SK-N-SH (cell line): ENCODE measurements around the gene RASSF4. TPM values are rescaled to one million over a fixed set of nuclear protein-coding genes. Genes with fewer than 3 reads are reported as not detected.

Experiments used
- CTCF ChIA-PET: fragments of 300-600, 350-600 bp; formaldehyde crosslinking; extraction: SDS; loops from one replicate; lab custom pipeline; 2021; lab: Yijun Ruan, JAX
- POLR2A ChIA-PET: fragments of 350-600 bp; sonication (Branson Sonifier 250); formaldehyde crosslinking; extraction: SDS; loops from one replicate; lab custom pipeline; 2020; ENCODE audit warnings: antibody characterized with exemption, inconsistent platforms; lab: Yijun Ruan, JAX
- DNase-seq: peaks from one replicate; pipeline ENCODE4 v3.0.0; 2012
- H2AFZ ChIP-seq: fragments of 200-600 bp; sonication (generic); 2 replicates; pipeline ENCODE4 v1.8.1; 2016; ENCODE audit warnings: antibody characterized with exemption, mild to moderate bottlenecking, low read depth
- H3F3A ChIP-seq: fragments of 200-600 bp; sonication (generic); replicated peaks from 2 replicates; pipeline ENCODE3; 2016; ENCODE audit warnings: antibody characterized with exemption, mild to moderate bottlenecking; ENCODE audit not compliant: insufficient read depth
- H3K27ac ChIP-seq, 2 experiments: fragments of 200-500 bp in 1 of 2; fragments of 200-600 bp in 1 of 2; sonication (Bioruptor generic) in 1 of 2; sonication (generic), shearing (Covaris generic) in 1 of 2; 2 replicates each; pipeline versions ENCODE4 v1.5.1 to v1.6.1; 2014 to 2016; ENCODE audit warnings: low read depth in 2 of 2, inconsistent platforms in 1 of 2, low read length in 1 of 2, mild to moderate bottlenecking in 1 of 2, mixed read lengths in 1 of 2
- H3K27me3 ChIP-seq: fragments of 200-600 bp; sonication (generic), shearing (Covaris generic); 2 replicates; pipeline ENCODE4 v1.6.1; 2016; ENCODE audit warnings: mixed run types; ENCODE audit not compliant: insufficient read depth
- H3K36me3 ChIP-seq, 2 experiments: fragments of 200-500 bp in 1 of 2; fragments of 200-600 bp in 1 of 2; sonication (Bioruptor generic) in 1 of 2; sonication (generic) in 1 of 2; replicated peaks in 1 of 2; 2 replicates each; pipeline versions ENCODE3 to v1.5.1; 2014 to 2016; ENCODE audit warnings: low read length in 1 of 2, mild to moderate bottlenecking in 1 of 2; ENCODE audit not compliant: insufficient read depth in 2 of 2, control insufficient read depth in 1 of 2
- H3K4me1 ChIP-seq, 2 experiments: fragments of 200-500 bp in 1 of 2; fragments of 200-600 bp in 1 of 2; sonication (Bioruptor generic) in 1 of 2; sonication (generic), shearing (Covaris generic) in 1 of 2; 2 replicates each; pipeline versions ENCODE4 v1.5.1 to v1.6.1; 2014 to 2016; ENCODE audit warnings: low read depth in 1 of 2, low read length in 1 of 2, mixed run types in 1 of 2; ENCODE audit not compliant: insufficient read depth in 2 of 2, control insufficient read depth in 1 of 2
- H3K4me2 ChIP-seq: fragments of 200-600 bp; sonication (generic), shearing (Covaris generic); 2 replicates; pipeline ENCODE4 v1.6.1; 2017; ENCODE audit warnings: mixed run types
- H3K4me3 ChIP-seq, 2 experiments: fragments of 200-500 bp in 1 of 2; fragments of 200-600 bp in 1 of 2; sonication (Bioruptor generic) in 1 of 2; sonication (generic), shearing (Covaris generic) in 1 of 2; 2 replicates each; pipeline versions ENCODE4 v1.5.1 to v1.8.1; 2014 to 2016; ENCODE audit warnings: low read depth in 2 of 2, inconsistent platforms in 1 of 2, low read length in 1 of 2, mild to moderate bottlenecking in 1 of 2, mixed read lengths in 1 of 2, moderate library complexity in 1 of 2
- H3K79me2 ChIP-seq: fragments of 200-600 bp; sonication (generic); 2 replicates; pipeline ENCODE4 v1.8.1; 2017; ENCODE audit warnings: mild to moderate bottlenecking; ENCODE audit not compliant: insufficient read depth
- H3K9ac ChIP-seq: fragments of 200-600 bp; sonication (generic); 2 replicates; pipeline ENCODE4 v1.6.1; 2017; ENCODE audit warnings: mixed run types
- H3K9me2 ChIP-seq: fragments of 200-600 bp; sonication (generic); 2 replicates; pipeline ENCODE4 v1.6.1; 2017; ENCODE audit warnings: mixed run types
- H3K9me3 ChIP-seq: fragments of 200-600 bp; sonication (generic); 2 replicates; pipeline ENCODE4 v1.6.1; 2017; ENCODE audit warnings: mixed run types, mild to moderate bottlenecking, moderate library complexity
- H4K20me1 ChIP-seq: fragments of 200-600 bp; sonication (generic); 2 replicates; pipeline ENCODE4 v1.6.1; 2017; ENCODE audit warnings: mild to moderate bottlenecking, mixed run types; ENCODE audit not compliant: insufficient read depth
- CHD2 ChIP-seq: fragments of 150-350 bp; IDR thresholded peaks from 2 replicates; pipeline ENCODE4 v1.6.1; 2018; ENCODE audit warnings: low read length; ENCODE audit not compliant: partially characterized antibody
- ELF1 ChIP-seq: IDR thresholded peaks from 2 replicates; pipeline ENCODE4 v1.4.0; 2012
- EP300 ChIP-seq, 2 experiments: IDR thresholded peaks; 2 replicates each; pipeline versions ENCODE4 v1.4.0 to v1.6.1; 2012; ENCODE audit warnings: borderline replicate concordance in 1 of 2, low read depth in 1 of 2, low read length in 1 of 2
- FOSL2 ChIP-seq: IDR thresholded peaks from 2 replicates; pipeline ENCODE4 v1.4.0; 2012; ENCODE audit warnings: low read depth, mild to moderate bottlenecking, moderate library complexity, borderline replicate concordance
- JUND ChIP-seq: IDR thresholded peaks from 2 replicates; pipeline ENCODE4 v1.4.0; 2012
- NRF1 ChIP-seq: IDR thresholded peaks from 2 replicates; pipeline ENCODE4 v1.6.1; 2012; ENCODE audit warnings: low read depth, mild to moderate bottlenecking, low read length
- POLR2AphosphoS5 ChIP-seq: IDR thresholded peaks from 2 replicates; pipeline ENCODE4 v1.6.1; 2012; ENCODE audit warnings: low read depth, low read length
- RAD21 ChIP-seq: IDR thresholded peaks from 2 replicates; pipeline ENCODE4 v1.6.1; 2012; ENCODE audit warnings: mild to moderate bottlenecking, low read length
- RFX5 ChIP-seq: IDR thresholded peaks from 2 replicates; pipeline ENCODE4 v1.6.1; 2012; ENCODE audit warnings: mild to moderate bottlenecking, improper control_type of control experiment, low read length
- RXRA ChIP-seq: IDR thresholded peaks from 2 replicates; pipeline ENCODE4 v1.4.0; 2012; ENCODE audit warnings: low read depth, mild to moderate bottlenecking, borderline replicate concordance
- YY1 ChIP-seq: IDR thresholded peaks from 2 replicates; pipeline ENCODE4 v1.4.0; 2012; ENCODE audit warnings: low read depth, mild to moderate bottlenecking
- WGBS: methylation state at CpG from one replicate; pipeline ENCODE4 v1.1.6; 2017; ENCODE audit warnings: low lambda C conversion rate; 5-methylcytosine and 5-hydroxymethylcytosine counted together
- polyA plus RNA-seq, 3 experiments: library from polyadenylated mRNA; depleted of rRNA; stranded (reverse); fragments of >200 nt; gene quantifications; 2 replicates each; pipeline ENCODE4 v1.2.3, GENCODE V29; 2012
- TF ChIP-seq, protein P1 (sequence below): IDR thresholded peaks from 2 replicates; pipeline ENCODE4 v1.4.0; 2012; ENCODE audit warnings: low read depth
- TF ChIP-seq, protein P2 (sequence below): IDR thresholded peaks from 2 replicates; pipeline ENCODE4 v1.6.1; 2012; ENCODE audit warnings: mild to moderate bottlenecking, low read depth, low read length, moderate library complexity
- TF ChIP-seq, protein P3 (sequence below): IDR thresholded peaks from 2 replicates; pipeline ENCODE4; 2012

The RASSF4 gene
- polyA plus RNA-seq, 1 of the 3 experiments (the other 2 are of a cell fraction) = 11.0 TPM

DNA sequence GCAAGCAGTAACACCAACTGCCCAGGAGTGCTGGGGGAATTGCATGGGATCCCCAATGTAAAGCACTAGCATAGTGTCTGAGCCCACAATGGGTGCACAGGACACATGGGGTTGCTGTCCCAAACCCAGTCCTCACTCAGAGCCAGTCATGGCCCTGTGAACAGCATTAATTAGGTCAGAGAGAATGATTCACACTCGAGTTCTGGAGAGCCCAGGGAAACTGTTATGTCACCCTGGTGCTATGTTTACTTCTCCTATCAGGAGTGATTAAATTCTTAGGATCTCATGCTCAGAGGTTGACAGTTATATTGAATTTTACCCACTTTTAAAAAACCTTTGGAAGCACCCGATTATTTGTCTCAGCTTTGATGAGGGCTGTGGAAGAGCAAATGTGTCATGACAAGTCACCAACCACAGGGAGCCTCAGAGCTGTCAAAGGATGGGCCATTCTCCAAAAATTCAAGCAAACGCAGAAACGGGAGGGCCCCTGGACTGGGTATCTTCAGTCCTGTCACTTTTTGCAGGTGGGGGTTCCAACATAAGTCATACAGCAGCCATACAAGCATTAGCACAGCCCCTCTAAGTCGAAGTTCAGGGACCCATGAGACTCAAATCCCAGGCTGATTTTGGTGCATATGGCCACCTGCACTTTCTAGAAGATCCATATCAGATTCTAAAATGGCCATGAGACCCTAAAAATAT is 1.3 kb upstream of the RASSF4 start:
- Histone ChIP-seq H3K4me1 (peaks cover 10 to 22% of the 10 kb centered on the region in 2 experiments; a peak in 3 of 4 replicates), H3K4me2 (peak overlapping the region; percentile 96), H3F3A (no peaks in the 10 kb centered on the region), H3K27me3 (no peaks in the 10 kb centered on the region), H3K27ac (peak overlapping the region in 1 of 2 experiments; percentile 75; a peak in 2 of 4 replicates), H4K20me1 (no peaks in the 10 kb centered on the region), H2AFZ (no peak overlapping the region), H3K36me3 (peaks cover 0 to 8% of the 10 kb centered on the region in 2 experiments)
- POLR2A ChIA-PET = interaction anchor here (1.3 kb wide), 1 partner anchor 12 kb away, joined by 4 read pairs; no protein-coding TSS in a partner anchor
- 29% methylated on average over 5 of the region's 5 CpGs for WGBS
- no peak for DNase-seq
- CTCF ChIA-PET = interaction anchor here (1.0 to 2.9 kb wide), 2 partner anchors 9 to 26 kb away, joined by 3 to 16 read pairs; no protein-coding TSS in a partner anchor
- TF ChIP-seq NRF1 = no peak
- TF ChIP-seq, protein P1, sequence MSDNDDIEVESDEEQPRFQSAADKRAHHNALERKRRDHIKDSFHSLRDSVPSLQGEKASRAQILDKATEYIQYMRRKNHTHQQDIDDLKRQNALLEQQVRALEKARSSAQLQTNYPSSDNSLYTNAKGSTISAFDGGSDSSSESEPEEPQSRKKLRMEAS = no peak
- 0 out of 2 replicates have a peak, but pooled peaks have one; percentile 19 for TF ChIP-seq FOSL2
- TF ChIP-seq, protein P2, sequence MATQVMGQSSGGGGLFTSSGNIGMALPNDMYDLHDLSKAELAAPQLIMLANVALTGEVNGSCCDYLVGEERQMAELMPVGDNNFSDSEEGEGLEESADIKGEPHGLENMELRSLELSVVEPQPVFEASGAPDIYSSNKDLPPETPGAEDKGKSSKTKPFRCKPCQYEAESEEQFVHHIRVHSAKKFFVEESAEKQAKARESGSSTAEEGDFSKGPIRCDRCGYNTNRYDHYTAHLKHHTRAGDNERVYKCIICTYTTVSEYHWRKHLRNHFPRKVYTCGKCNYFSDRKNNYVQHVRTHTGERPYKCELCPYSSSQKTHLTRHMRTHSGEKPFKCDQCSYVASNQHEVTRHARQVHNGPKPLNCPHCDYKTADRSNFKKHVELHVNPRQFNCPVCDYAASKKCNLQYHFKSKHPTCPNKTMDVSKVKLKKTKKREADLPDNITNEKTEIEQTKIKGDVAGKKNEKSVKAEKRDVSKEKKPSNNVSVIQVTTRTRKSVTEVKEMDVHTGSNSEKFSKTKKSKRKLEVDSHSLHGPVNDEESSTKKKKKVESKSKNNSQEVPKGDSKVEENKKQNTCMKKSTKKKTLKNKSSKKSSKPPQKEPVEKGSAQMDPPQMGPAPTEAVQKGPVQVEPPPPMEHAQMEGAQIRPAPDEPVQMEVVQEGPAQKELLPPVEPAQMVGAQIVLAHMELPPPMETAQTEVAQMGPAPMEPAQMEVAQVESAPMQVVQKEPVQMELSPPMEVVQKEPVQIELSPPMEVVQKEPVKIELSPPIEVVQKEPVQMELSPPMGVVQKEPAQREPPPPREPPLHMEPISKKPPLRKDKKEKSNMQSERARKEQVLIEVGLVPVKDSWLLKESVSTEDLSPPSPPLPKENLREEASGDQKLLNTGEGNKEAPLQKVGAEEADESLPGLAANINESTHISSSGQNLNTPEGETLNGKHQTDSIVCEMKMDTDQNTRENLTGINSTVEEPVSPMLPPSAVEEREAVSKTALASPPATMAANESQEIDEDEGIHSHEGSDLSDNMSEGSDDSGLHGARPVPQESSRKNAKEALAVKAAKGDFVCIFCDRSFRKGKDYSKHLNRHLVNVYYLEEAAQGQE = no peak
- TF ChIP-seq CHD2 = no peak
- TF ChIP-seq ELF1 = no peak
- TF ChIP-seq POLR2AphosphoS5 = no peak
- TF ChIP-seq, protein P3, sequence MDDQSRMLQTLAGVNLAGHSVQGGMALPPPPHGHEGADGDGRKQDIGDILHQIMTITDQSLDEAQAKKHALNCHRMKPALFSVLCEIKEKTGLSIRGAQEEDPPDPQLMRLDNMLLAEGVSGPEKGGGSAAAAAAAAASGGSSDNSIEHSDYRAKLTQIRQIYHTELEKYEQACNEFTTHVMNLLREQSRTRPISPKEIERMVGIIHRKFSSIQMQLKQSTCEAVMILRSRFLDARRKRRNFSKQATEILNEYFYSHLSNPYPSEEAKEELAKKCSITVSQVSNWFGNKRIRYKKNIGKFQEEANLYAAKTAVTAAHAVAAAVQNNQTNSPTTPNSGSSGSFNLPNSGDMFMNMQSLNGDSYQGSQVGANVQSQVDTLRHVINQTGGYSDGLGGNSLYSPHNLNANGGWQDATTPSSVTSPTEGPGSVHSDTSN = 0 out of 2 replicates have a peak, but pooled peaks have one; percentile 9
- TF ChIP-seq EP300 (IDR thresholded peaks at IDR 0.05; ENCODE audit: borderline replicate concordance in 1 of 2, low read depth in 1 of 2, low read length in 1 of 2) = no peak
- no peak for TF ChIP-seq YY1
- no peak for TF ChIP-seq RXRA
- no peak for TF ChIP-seq JUND
- no peak for TF ChIP-seq RAD21
- TF ChIP-seq RFX5 = no peak
- TF ChIP-seq, all 33 proteins: peak for 2
- H3K79me2 ChIP-seq = peaks cover 7% of the 10 kb centered on the region
- H3K9ac ChIP-seq = peak overlapping the region; percentile 91
- H3K9me2 ChIP-seq = no peaks in the 10 kb centered on the region
- peak overlapping the region; percentile 83 to 89 for H3K4me3 ChIP-seq
- no peaks in the 10 kb centered on the region for H3K9me3 ChIP-seq
